Esophagus muscularis mucosa (tissue), 4 donors: ENCODE data around the gene JUND.

Source experiments
- CTCF ChIP-seq, 3 experiments: fragments of 200-600 bp in 2 of 3; fragments of 450-650 bp in 1 of 3; sonication (generic) in 2 of 3; IDR thresholded peaks; one replicate each; pipeline ENCODE4 v1.5.1; 2017 to 2019; ENCODE audit warnings: antibody characterized with exemption in 3 of 3, mild to moderate bottlenecking in 2 of 3, moderate library complexity in 1 of 3
- EP300 ChIP-seq: sonication (generic); formaldehyde crosslinking; IDR thresholded peaks from one replicate; pipeline ENCODE4 v1.6.1; 2017; ENCODE audit warnings: antibody characterized with exemption
- POLR2A ChIP-seq: fragments of 450-650 bp; IDR thresholded peaks from one replicate; pipeline ENCODE4 v1.6.1; 2017; ENCODE audit warnings: antibody characterized with exemption, moderate library complexity, mild to moderate bottlenecking, low read depth

GRCh38 chr19:18309525-18310064, 28.2 kb upstream of the JUND start:
- TF ChIP-seq EP300 (no peak), CTCF (IDR thresholded peaks at IDR 0.05) (no peak), POLR2A (no peak)
